SKM-1 treated with dmso at 0.1 percent for 144 hours (cell line): ENCODE results near the gene FIGNL1.
A peak's percentile ranks its signal among the peaks of the same experiment; 100 is the strongest.

Experiments
- DNase-seq: peaks from one replicate; lab custom pipeline; 2025; ENCODE audit not compliant: unreplicated experiment; lab: John Stamatoyannopoulos, UW

Gene FIGNL1, protein sequence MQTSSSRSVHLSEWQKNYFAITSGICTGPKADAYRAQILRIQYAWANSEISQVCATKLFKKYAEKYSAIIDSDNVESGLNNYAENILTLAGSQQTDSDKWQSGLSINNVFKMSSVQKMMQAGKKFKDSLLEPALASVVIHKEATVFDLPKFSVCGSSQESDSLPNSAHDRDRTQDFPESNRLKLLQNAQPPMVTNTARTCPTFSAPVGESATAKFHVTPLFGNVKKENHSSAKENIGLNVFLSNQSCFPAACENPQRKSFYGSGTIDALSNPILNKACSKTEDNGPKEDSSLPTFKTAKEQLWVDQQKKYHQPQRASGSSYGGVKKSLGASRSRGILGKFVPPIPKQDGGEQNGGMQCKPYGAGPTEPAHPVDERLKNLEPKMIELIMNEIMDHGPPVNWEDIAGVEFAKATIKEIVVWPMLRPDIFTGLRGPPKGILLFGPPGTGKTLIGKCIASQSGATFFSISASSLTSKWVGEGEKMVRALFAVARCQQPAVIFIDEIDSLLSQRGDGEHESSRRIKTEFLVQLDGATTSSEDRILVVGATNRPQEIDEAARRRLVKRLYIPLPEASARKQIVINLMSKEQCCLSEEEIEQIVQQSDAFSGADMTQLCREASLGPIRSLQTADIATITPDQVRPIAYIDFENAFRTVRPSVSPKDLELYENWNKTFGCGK

DNA sequence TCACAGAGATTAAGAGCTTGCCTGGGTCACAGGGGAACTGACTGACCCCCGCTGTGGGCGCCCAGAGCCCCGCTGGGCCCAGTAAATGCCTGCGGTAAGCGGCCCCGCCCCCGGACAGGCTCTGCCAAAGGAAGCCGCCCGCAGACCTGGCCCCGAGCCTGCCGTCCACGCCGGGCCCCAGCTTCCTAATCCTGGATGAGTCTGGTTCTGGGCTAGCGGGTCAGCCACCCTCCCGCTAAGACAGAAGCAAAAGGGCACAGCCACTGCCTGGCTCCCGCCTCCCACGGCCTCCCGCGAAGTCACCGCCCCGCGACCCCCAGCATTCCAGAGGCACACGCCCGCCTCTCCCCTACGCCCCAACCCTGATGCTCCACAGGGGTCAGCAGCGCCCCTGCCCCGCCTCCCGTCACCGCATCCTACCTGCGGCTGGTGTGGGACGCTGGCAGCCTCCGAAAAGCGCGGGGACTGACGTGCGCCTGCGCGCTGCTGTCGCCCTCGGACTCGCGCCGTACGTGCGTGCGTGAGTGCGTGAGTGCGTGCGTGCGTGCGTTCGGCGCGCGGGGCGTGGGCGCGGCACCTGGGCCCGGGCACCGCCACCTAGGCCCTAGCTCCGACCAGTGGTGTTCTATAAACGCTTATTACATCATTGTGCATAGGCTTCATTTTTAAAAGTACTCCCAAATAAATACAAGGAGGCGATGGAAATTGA is at the start of gene FIGNL1:
TSS of gene FIGNL1 (minus strand) at position 470 of the 709 bp plus-strand sequence. CDS start 3,063 bp downstream, outside the sequence.
- DNase-seq, result peak; percentile 71

DNA sequence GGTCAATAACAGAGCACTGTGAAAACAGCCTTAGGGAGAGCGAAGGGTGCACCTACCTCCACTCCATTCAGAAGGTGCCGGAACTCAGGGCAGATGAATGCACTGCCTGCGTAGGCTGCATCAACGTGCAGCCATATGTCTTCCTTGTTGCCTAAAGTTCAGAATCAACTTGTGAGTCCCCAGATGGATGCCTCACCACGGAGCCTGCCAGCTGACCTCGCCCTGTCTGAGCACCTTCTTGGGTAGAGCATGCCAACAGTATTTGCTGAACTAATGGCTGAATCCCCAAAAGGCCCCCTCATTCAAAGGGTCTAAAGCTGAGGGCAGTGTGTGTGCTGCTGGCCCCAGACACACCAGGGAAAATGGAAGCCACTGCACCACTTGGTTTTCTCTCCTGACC is 48.9 kb upstream of the FIGNL1 start:
- no peak for DNase-seq

DNA sequence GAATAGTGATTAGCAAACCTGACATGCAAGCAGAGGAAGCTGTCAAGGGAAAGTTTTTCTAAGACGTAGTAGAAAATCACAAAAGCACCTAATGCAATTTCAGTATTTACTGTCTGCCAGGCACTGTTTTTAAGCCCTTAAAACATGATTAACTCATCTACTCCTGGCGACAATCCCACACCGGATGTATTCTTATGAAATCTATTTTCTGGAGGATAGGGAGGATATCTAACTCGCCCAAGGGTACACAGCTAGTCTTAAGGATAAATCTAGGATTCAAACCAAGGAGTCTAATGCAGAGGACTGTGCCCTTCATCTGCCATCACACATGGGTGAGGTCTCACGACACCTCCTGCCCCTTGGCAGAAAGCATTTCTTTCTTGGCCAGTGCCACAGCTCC is 47.8 kb upstream of the FIGNL1 start:
- no peak for DNase-seq

DNA sequence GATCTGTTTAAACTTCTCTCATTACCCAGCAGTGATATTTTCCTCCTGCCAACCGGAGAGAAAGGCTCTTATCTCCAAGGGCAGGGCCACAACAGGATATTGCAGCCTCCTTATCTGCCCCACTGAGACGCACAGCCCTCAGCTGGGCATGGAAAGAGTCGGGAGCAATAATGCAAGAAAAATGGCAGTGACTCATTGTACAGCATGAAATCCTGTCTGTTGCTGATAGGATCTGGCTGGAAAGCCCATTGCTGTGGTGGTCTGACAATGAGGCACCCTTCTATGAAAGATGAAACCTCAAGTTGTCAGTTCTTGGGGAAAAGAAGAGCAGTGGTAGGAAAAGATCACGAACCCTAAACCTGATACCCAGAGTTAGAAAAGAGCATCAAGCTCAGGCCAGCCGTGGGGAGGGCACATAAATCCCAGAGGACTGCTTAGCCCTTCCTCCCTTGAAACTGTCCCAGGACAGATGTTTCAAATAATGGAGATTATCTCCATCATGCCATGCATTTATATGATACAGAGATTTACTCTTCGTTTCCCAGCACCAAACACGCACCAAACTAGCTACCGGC is 47.0 kb upstream of the FIGNL1 start:
- no peak for DNase-seq

DNA sequence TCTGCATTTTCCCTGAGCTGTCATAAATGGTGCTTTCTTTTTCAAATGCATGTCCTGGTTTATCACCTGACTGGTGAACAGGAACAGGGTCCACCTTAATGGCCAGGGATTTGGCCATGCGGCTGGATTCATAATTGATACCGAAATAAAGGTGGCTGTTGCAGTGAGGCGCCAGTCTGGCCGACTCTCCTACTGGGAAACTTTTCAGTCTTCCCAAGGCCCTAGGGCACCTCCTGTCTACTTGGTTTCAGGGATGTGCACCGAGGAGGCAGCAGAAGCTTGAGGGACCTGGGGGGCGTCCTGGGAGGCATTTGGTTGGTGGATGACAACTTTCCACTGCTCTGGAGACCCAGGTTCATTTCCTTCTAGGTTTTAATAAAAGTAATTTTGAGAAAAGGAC is 46.4 kb upstream of the FIGNL1 start:
- DNase-seq, result no peak

DNA sequence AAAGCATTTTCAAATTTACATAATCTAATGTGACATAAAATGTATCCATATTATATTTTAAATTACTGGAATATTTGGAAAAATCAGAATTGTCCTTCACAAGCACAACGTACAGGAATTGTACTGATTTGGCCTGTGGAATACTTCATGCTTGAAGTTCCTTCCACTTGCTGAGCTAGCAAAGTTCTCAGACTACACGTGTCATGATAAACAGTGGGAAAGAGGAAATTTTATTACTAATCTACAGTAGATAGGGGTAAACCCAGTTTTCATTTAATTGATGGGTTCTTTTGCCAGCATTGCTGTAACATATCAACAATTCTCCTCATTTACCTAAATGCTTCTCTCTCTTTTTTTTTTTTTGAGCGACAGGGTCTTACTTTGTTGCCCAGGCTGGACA is 45.6 kb upstream of the FIGNL1 start:
- no peak for DNase-seq

DNA sequence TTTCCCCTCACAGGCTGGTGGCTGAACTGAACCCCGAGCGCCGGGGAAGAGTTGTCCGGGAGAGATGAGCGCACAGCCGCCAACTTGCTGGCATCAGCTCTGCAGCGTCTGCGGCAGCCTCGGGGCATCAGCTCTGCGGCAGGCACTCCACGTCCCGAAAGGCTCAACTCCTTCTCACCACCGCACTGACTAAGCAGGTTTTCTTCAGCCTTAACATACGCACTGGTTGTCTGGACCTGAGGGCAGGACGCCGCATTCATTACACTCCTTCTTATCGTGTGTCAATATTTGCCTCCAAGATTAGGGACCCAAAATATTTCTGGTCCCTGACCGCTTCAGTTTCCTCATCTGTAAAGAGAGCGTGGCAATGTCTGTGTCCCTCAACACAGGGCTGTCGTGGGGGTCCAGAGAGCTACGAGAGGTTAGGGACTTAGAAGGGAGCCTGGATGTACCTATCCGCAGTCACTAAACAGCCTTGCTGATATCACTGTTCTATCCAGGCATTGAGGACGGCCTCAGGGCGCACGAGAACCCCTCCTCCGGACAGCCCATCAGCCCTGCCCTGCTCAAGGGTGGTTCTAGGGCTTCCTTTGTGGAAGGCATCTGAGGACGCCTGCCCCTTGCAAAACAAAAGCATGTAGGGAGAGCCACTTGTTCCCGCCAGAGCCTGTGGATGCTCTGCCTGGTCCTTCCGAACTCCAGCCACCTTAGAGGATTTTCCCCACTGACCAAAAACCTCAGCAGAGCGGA is 42.8 kb upstream of the FIGNL1 start:
- no peak for DNase-seq

DNA sequence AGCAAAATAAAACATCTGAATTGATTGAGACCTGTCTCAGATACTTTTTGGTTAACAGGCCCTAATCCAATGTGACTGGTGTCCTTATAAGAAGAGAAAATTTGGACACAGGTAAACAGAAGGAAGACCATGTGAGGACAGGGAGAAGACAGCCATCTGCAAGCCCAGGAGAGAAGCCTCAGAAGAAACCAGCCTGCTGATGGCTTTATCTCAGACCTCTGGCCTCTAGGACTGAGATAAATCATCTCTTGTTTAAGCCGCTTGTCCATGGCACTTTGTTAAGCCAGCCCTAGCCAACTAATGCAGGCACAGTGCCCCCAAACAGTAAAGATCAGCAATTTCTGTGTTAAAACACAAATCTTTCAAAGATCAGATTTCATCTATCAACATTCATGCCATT is 41.8 kb upstream of the FIGNL1 start:
- no peak for DNase-seq

DNA sequence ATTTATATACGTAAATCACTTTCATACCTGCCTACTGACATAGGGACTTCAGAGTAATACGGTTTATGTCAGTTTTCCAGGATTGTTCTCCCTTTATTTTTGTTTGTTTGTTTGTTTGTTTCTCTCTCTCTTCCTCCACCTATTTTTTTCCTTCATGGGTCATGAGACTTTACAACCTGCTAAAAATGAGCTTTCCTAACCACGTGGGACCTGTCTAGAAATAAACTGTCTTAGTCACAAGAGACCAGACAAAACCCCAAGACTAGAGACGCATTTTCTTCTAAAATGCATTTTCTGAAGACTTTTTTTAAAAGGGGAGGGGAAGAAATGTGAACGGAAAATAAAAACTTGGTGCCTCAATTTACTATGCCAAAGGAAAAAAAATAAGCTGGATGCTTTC is 41.1 kb upstream of the FIGNL1 start:
- no peak for DNase-seq

DNA sequence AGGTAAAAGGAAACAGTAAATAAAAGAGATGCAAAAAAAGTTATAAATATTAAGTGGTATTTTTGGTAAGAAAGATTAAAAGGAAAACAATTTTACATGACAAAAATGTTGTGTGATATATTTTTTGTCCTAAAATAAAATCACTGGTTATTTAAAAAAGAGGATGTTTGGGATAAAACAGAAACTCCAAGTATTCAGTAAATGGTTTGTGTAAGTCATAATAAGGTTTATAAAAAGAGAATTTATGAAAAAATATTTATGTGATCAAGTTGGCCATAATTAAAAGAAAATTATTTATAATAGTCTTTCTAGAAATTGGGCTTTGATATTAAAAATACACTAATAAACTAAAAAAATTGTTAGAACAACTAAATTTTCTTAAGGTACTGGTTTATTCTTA is 38.2 kb upstream of the FIGNL1 start:
- no peak for DNase-seq

DNA sequence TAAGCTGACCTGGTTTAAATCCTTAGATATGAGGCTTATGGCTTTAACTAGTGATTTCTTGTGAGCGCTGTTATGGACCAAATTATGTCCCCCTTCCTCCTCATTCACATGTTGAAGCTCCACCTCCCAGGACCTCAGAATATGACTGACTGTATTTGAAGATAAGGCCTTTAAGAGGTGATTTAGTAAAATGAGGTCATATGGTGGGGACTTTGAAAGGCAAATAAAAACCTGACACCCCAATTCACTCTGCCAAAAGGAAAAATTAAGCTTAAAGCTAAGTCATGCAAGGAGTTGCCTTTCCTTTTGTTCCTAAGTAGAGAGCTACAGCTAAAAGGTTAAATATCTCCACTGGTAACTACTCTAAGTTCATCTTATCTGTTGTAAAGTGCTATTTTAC is 36.4 kb upstream of the FIGNL1 start:
- no peak for DNase-seq

DNA sequence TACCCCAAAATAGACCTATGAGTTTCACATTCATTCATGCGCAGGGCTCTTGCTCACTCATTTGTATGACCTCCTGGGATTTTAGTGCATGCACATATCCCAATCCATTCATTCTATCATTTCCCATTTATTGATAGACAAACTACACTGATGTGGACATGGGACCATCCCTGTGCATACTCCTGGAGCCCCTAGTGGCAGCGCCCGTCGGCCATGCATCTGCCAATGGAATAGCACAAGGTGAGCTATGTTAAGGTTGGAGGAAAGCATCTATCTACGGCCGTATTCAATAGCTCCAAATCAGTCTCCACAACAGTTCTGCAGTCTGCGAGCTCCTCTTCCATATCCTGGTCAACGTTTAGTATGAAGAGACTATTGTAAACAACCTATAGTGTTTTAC is 31.7 kb upstream of the FIGNL1 start:
- DNase-seq, result no peak

DNA sequence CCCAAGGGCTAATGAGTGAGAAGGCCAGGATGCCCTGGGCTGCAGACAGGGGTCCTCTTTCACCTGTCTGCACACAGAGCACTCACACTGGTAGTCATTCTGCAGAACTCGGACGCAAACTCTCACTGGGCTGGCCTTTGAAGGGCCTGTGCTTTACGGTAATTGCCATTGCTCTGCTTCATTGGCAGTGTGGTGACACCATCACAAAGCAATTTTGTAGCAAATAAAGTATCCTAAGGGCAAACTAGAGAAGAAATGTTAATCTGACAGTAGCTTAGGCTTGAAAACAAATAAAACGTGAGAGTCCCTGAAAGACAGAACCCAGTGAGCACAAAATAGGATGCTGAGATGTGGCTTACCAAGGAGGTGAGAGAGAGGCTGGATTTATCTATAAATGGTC is 30.6 kb upstream of the FIGNL1 start:
- no peak for DNase-seq

DNA sequence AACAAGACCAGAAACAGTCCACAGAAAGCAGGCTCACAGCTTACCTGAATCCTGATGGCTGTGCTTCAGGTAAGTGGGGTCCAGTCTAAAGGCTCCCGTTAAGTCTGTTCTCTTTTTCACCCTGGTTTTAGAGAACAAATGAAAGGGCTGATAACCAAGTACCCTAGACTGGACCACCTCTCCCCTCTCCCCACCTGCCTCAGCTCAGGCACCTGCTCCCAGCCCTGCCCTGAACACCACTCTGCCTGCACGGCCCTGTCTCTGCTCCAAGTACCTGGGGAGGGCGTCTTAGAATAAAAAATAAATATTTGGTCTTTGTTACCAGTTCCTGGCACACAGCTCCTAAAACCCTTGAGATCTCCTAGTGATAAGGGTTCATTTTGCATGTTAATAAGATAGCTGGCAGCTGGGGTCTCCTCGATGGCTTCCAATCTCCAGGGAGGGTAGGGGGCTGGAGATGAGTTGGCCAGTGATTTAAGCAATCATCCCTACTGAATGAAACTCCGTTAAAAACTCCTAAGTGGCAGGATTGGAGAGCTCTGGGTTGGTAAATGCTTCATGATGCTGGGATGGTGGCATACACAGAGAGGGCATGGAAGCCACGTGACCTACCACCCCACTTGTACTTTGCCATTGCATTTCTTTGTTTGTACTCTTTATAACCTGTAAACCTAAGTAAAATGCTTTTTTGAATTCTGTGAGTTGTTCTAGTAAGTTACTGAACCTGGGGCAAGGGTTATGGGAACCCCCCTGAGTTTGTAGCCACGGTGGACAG is 29.8 kb upstream of the FIGNL1 start:
- DNase-seq, result no peak

DNA sequence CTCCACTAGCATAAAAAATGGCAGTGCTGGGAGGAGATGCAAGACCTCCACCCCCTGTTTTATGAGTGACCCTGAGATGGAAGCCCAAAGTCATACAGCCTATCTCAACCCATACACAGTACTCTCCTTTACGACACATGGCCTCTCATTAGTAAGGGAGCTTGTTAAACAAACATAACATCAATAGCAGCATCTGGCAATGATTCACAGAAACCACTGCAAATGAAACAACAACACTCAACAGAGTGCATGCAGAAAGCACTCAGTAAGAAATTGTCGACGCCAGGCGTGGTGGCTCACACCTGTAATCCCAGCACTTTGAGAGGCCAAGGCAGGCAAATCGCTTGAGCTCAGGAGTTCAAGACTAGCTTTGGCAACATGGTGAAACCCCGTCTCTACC is 27.5 kb upstream of the FIGNL1 start:
- DNase-seq, result no peak

DNA sequence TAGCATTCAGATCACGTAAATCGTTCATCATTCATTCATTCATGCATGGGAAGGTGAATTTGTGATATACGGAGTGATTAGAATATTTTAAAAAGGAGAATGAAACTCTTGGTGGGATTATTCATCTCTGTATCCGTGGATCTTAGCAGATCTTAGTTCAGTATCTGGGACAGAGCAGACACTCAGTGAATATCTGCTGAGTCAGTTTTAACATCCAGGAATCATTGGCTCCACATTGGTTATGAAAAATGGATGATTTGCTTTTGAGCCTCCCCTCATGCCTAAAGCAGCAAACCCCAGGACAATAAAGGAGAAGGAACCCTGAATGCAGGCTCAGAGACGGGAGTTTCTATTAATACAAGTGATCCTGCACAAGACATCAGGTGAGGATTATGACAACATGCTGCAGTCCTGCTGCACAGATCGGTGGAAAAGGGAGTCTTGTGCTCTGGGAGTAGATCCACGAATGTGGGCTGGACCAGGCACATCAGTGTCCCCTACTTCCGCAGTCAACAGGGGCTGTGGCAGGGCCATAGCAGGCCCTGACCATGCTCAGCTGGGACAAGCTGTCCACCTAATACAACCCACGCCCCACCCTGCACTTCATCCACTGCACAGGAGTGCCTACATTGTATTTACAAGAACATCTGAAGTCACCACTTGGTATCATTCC is 26.9 kb upstream of the FIGNL1 start:
- no peak for DNase-seq

DNA sequence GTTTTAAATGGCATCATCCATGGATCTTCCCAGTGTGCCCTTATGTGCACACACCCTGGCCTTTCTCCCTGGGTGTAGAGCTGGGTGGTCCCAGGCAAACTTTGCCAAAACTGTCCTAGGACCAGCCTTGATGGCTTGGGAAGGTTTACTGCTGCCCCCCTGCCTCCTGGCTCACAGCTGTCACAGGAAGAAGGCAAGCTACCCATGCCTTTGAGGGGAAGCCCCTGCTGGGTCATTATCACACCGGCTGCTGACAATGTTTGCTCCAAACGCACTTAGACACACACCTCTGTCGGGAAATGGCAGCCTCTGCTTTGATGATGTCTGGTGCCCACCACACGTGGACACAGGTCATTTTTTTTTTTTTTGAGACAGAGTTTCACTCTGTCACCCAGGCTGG is 25.2 kb upstream of the FIGNL1 start:
- DNase-seq, result no peak

DNA sequence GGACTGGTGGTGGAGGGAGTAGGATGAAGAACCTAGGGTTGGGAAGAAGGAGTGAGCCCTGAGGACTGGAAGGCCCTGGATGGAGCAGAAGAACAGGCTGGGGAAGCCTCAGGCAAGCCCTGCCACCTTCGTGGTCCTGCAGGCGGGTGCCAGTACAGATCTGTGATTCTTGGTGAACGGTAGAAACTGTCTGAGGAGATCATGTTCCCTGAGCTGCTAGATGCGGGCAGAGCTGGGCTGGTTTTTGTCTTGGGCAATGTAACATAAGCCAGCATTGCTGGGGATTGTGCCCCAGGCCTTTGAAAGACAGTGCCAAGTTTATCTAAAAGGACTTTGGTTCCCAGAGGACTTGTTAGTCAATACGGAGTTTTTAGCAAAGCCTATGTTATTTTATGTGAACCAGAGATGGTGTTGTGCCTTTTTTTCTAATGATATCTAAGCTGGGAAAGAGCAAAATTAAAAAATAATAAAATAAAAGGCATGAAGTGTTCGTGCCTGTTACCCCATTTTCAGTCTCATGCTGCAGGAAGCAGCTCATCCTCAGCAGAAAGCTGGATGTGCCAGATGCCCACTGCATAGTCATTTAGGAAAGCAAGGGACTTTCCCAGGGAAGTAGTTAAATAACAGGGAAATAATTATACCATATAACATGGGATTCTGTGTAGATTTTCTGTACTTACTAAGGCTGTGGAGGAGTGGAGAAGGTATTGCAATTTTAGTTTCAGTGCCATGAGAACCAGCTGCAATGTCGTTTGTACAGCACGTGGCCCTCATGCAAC is 24.4 kb upstream of the FIGNL1 start:
- DNase-seq, result no peak

DNA sequence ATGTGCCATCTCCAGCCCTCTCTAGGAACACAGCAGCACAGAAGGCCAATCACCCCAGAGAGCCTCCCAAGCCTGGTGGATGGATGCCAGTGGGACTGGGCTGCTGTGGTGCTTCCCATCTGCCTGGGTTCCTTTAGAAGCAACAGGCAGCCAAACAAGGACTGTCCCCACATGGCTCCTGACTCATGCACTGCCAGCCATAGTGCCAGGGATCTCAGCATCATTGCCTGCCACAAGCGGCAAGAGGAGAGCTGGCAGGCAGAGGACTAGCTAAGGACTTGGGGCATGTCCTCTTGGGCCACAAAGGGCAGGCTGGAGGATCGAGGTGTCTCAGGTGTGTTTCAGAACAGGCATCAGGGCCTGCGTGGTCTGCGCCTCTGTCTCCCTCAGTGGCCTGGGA is 23.4 kb upstream of the FIGNL1 start:
- no peak for DNase-seq
